22Rv1 (cell line): ENCODE results near the gene CCDC183.

ENCODE experiments used
- CTCF ChIP-seq: fragments of 450-650 bp; IDR thresholded peaks from 2 replicates; pipeline ENCODE4 v1.5.1; 2017; ENCODE audit warnings: mild to moderate bottlenecking
- ZFX ChIP-seq: fragments of 450-650 bp; IDR thresholded peaks from 2 replicates; pipeline ENCODE4 v1.6.1; 2017; ENCODE audit warnings: antibody characterized with exemption, borderline replicate concordance

GRCh38 chr9:136795000-136795348 is 1.2 kb upstream of the CCDC183 start:
- TF ChIP-seq CTCF: no peak
- TF ChIP-seq ZFX: no peak
